PC-3 (cell line): ENCODE measurements around the gene C9orf85. TPM values are rescaled to one million over a fixed set of nuclear protein-coding genes. Genes with fewer than 3 reads are reported as not detected.

Experiments used
- ATAC-seq: fragments of 200-7000 bp; cut with Tn5 transposase; 2 replicates; pipeline ENCODE4 v1.9.1; 2020; ENCODE audit warnings: mild to moderate bottlenecking, moderate library complexity
- BruUV-seq: library from RNA; stranded (reverse); fragments of 400-500 nt; replicated peaks from 2 replicates; lab custom pipeline; 2021; lab: Mats Ljungman, UMichigan
- CTCF ChIA-PET: fragments of 300-600 bp; sonication (Branson Sonifier 250); formaldehyde crosslinking; loops from one replicate; lab custom pipeline; 2022; ENCODE audit warnings: antibody characterized with exemption; lab: Charles Lee
- POLR2A ChIA-PET: fragments of 300-600 bp; sonication (Branson Sonifier 250); formaldehyde crosslinking; loops from one replicate; lab custom pipeline; 2022; ENCODE audit warnings: antibody characterized with exemption; ENCODE audit not compliant: unreplicated experiment; lab: Charles Lee
- DNase-seq: peaks from one replicate; pipeline ENCODE4 v3.0.0-alpha.2; 2015
- H2AFZ ChIP-seq: fragments of 300-600 bp; sonication (generic); 2 replicates; pipeline ENCODE4 v1.6.0; 2016; ENCODE audit warnings: antibody characterized with exemption, low read length
- H3F3A ChIP-seq: fragments of 300-600 bp; sonication (generic); one replicate; pipeline ENCODE4 v1.6.0; 2017; ENCODE audit warnings: antibody characterized with exemption, low read length, control low read depth, mild to moderate bottlenecking; ENCODE audit not compliant: unreplicated experiment
- H3K27ac ChIP-seq: fragments of 300-600 bp; sonication (generic); 2 replicates; pipeline ENCODE4 v1.5.1; 2016; ENCODE audit warnings: mild to moderate bottlenecking, low read length
- H3K27me3 ChIP-seq: fragments of 300-600 bp; sonication (generic); 2 replicates; pipeline ENCODE4 v1.6.1; 2016; ENCODE audit warnings: low read length, mixed read lengths
- H3K36me3 ChIP-seq: fragments of 300-600 bp; sonication (generic); 2 replicates; pipeline ENCODE4 v1.6.1; 2016; ENCODE audit warnings: low read depth, mixed run types, low read length, mixed read lengths
- H3K4me1 ChIP-seq: fragments of 300-600 bp; sonication (generic); 2 replicates; pipeline ENCODE4 v1.5.1; 2016; ENCODE audit warnings: low read length; ENCODE audit not compliant: insufficient read depth
- H3K4me2 ChIP-seq: fragments of 300-600 bp; sonication (generic); 2 replicates; pipeline ENCODE4 v1.6.0; 2016; ENCODE audit warnings: low read length
- H3K4me3 ChIP-seq: fragments of 300-600 bp; sonication (generic); 2 replicates; pipeline ENCODE4 v1.5.1; 2016; ENCODE audit warnings: mild to moderate bottlenecking, low read length, mixed read lengths
- H3K79me2 ChIP-seq: fragments of 300-600 bp; sonication (generic); 2 replicates; pipeline ENCODE4 v1.6.1; 2017; ENCODE audit warnings: low read length, mixed read lengths
- H3K9ac ChIP-seq: fragments of 300-600 bp; sonication (generic); 2 replicates; pipeline ENCODE4 v1.6.0; 2016; ENCODE audit warnings: mild to moderate bottlenecking, low read length
- H3K9me2 ChIP-seq: fragments of 300-600 bp; sonication (generic); replicated peaks from 2 replicates; pipeline ENCODE4 v1.6.1; 2016; ENCODE audit warnings: mixed run types, low read length, mixed read lengths
- H3K9me3 ChIP-seq: fragments of 300-600 bp; sonication (generic); 2 replicates; pipeline ENCODE4 v1.6.1; 2016; ENCODE audit warnings: low read length, mixed read lengths
- H4K20me1 ChIP-seq: fragments of 300-600 bp; sonication (generic); 2 replicates; pipeline ENCODE4 v1.6.1; 2016; ENCODE audit warnings: low read length, mixed read lengths
- EZH2 ChIP-seq: fragments of 300-600 bp; sonication (generic); IDR thresholded peaks from one replicate; pipeline ENCODE4 v1.6.1; 2017; ENCODE audit warnings: antibody characterized with exemption, mild to moderate bottlenecking, low read length; ENCODE audit not compliant: unreplicated experiment
- EZH2phosphoT487 ChIP-seq: fragments of 300-600 bp; sonication (generic); IDR thresholded peaks from 2 replicates; pipeline ENCODE4 v1.6.1; 2018; ENCODE audit warnings: mild to moderate bottlenecking, antibody characterized with exemption, low read length, borderline replicate concordance
- intact Hi-C: fragments of 100-400 bp; cut with micrococcal nuclease; formaldehyde crosslinking; loops from 2 replicates; pipeline ENCODE4 v1.9.0; 2023
- total RNA-seq: library from RNA; depleted of rRNA; stranded (reverse); fragments of >200 nt; gene quantifications from 2 replicates; pipeline ENCODE4 v1.2.3, GENCODE V29; 2014
- TF ChIP-seq, protein P1 (sequence below): fragments of 300-600 bp; sonication (generic); conservative IDR thresholded peaks from 2 replicates; pipeline ENCODE4 v1.5.1; 2017; ENCODE audit warnings: antibody characterized with exemption, low read depth, mild to moderate bottlenecking, low read length

The C9orf85 gene
- total RNA-seq, 1 experiment from 2014 or later: 7.9 TPM

DNA sequence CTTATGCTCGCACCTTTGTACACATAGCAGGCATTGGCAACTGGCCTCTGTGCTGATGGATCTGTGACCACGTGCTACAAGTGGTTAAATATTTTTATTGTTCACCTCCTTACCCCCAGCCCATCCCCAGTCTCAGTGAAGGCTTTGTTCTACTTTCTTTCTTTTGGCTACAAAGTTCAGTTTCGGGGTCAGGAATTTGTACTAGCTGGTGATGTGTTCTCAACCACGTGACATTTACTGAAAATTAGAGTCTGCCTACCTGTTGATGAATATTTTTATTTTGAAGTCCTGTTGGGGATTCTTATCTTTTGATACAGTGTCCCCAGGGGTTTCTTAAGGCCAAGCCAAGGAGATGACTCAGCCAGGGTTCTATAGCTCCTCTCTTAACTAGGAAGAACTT, 101.2 kb downstream of the C9orf85 start:
- Histone ChIP-seq H3K4me2 (no peak overlapping the region), H3F3A (no peaks in the 10 kb centered on the region), H4K20me1 (no peaks in the 10 kb centered on the region), H3K36me3 (no peaks in the 10 kb centered on the region), H3K27me3 (no peaks in the 10 kb centered on the region), H3K4me3 (no peak overlapping the region), H2AFZ (no peak overlapping the region), H3K9me2 (no peaks in the 10 kb centered on the region), H3K27ac (no peak overlapping the region), H3K9me3 (no peaks in the 10 kb centered on the region), H3K4me1 (0 out of 2 replicates have a peak, but pooled peaks cover 3% of the 10 kb centered on the region), H3K79me2 (no peaks in the 10 kb centered on the region), H3K9ac (no peak overlapping the region)
- intact Hi-C loops: no loop called here
- TF ChIP-seq EZH2phosphoT487 (no peak), EZH2 (no peak)
- TF ChIP-seq, protein P1, sequence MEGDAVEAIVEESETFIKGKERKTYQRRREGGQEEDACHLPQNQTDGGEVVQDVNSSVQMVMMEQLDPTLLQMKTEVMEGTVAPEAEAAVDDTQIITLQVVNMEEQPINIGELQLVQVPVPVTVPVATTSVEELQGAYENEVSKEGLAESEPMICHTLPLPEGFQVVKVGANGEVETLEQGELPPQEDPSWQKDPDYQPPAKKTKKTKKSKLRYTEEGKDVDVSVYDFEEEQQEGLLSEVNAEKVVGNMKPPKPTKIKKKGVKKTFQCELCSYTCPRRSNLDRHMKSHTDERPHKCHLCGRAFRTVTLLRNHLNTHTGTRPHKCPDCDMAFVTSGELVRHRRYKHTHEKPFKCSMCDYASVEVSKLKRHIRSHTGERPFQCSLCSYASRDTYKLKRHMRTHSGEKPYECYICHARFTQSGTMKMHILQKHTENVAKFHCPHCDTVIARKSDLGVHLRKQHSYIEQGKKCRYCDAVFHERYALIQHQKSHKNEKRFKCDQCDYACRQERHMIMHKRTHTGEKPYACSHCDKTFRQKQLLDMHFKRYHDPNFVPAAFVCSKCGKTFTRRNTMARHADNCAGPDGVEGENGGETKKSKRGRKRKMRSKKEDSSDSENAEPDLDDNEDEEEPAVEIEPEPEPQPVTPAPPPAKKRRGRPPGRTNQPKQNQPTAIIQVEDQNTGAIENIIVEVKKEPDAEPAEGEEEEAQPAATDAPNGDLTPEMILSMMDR: no peak
- ChIA-PET CTCF (no interaction called here), POLR2A (no interaction called here)
- BruUV-seq: no TSS peak
- ATAC-seq (no peak), DNase-seq (no peak)

DNA sequence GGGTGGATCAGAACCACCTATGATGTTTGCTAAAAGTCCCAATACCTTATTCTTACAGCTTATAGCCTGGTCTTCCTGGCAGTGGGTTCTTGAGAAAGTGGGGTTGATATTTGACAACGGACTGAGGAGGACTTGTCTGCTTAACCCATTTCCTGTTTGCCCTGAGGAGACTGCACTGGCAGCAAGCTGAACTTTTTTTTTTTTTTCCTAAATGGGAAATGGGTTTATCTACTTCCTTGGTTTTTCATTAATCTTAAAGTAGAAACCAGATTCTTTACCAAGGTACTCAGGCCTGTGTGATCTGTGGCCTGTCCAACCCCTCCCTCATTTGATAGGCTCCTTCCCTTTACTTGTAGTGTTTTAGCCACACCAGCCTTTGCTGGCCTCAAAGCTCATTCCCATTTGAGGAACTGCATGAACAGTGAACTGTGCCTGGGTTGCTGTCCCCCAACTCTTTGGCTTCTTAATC, 101.9 kb downstream of the C9orf85 start:
- no peak overlapping the region for H3K4me2 ChIP-seq
- H3K79me2 ChIP-seq: no peaks in the 10 kb centered on the region
- CTCF ChIA-PET: no interaction called here
- no peak for DNase-seq
- no peak for ATAC-seq
- no TSS peak for BruUV-seq
- no peak overlapping the region for H3K27ac ChIP-seq
- no peaks in the 10 kb centered on the region for H3K9me2 ChIP-seq
- POLR2A ChIA-PET: no interaction called here
- no peak overlapping the region for H3K9ac ChIP-seq
- H3K4me3 ChIP-seq: no peak overlapping the region
- no peaks in the 10 kb centered on the region for H3F3A ChIP-seq
- H4K20me1 ChIP-seq: no peaks in the 10 kb centered on the region
- H3K9me3 ChIP-seq: no peaks in the 10 kb centered on the region
- TF ChIP-seq, protein P1: no peak
- TF ChIP-seq EZH2phosphoT487 (no peak), EZH2 (no peak)
- 0 out of 2 replicates have a peak, but pooled peaks cover 3% of the 10 kb centered on the region for H3K4me1 ChIP-seq
- H3K36me3 ChIP-seq: no peaks in the 10 kb centered on the region
- intact Hi-C loops: no loop called here
- no peak overlapping the region for H2AFZ ChIP-seq
- H3K27me3 ChIP-seq: no peaks in the 10 kb centered on the region

DNA sequence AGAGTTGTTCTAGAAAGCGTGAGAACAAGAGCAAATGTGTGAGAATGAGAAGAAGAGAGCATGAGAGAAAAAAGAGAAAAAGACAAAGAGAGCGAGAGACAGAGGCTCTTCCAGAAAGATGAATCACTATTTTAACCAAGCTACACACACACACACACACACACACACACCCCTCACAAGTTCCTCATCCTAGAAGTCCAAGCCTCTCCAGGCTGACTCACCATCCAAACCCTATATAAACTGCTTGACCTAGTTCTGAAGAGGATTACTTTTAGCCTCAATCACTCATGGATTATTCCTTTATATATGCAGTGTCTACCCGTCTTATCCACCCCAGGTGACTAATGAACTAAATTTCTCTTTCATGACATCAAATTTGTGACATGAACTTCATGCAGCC, 111.4 kb downstream of the C9orf85 start:
- Histone ChIP-seq H3F3A (no peaks in the 10 kb centered on the region), H3K79me2 (no peaks in the 10 kb centered on the region), H3K9me3 (no peaks in the 10 kb centered on the region), H3K27ac (no peak overlapping the region), H3K27me3 (no peaks in the 10 kb centered on the region), H3K36me3 (no peaks in the 10 kb centered on the region), H3K4me2 (no peak overlapping the region), H3K4me1 (peaks cover 8% of the 10 kb centered on the region; the same call in 1 of the 2 replicates), H3K4me3 (no peak overlapping the region), H4K20me1 (no peaks in the 10 kb centered on the region), H2AFZ (no peak overlapping the region), H3K9me2 (no peaks in the 10 kb centered on the region), H3K9ac (no peak overlapping the region)
- no peak for TF ChIP-seq EZH2phosphoT487
- TF ChIP-seq, protein P1: no peak
- TF ChIP-seq EZH2: no peak
- ATAC-seq: peak; percentile 81
- POLR2A ChIA-PET: no interaction called here
- CTCF ChIA-PET: no interaction called here
- peak; percentile 64 for DNase-seq
- no TSS peak for BruUV-seq
- intact Hi-C loops: loop anchor here (5.0 to 10.0 kb wide), 2 partner anchors 36 to 108 kb away; partner anchors contain the start of genes ABHD17B and C9orf85
